ENCODE results near the gene AHCY.
A peak's percentile ranks its signal among the peaks of the same experiment; 100 is the strongest.
"Not testable (repeated sequence)": the region's sequence is repeated elsewhere in the genome, so short reads cannot be mapped to it uniquely, and the experiment has no call there.

AHCY gene

GRCh38 chr20:34322267-34323105, 19.3 kb upstream of the AHCY start:
- DNase-seq, result peak; percentile 85

- no peak for DNase-seq
Measured at GRCh38 chr20:34320861-34321260, 17.7 kb upstream of the AHCY start.

GRCh38 chr20:34318609-34319443, 15.7 kb upstream of the AHCY start:
- no peak for DNase-seq

- no peak for DNase-seq
Measured at GRCh38 chr20:34316196-34316814, 13.2 kb upstream of the AHCY start.

GRCh38 chr20:34315236-34315635, 12.1 kb upstream of the AHCY start:
- DNase-seq, result no peak

GRCh38 chr20:34312544-34313217, 9.5 kb upstream of the AHCY start:
- peak; percentile 96 for DNase-seq

- DNase-seq, result no peak
Measured at GRCh38 chr20:34312024-34312460, 8.9 kb upstream of the AHCY start.

- peak; percentile 36 for DNase-seq
Measured at GRCh38 chr20:34311118-34312023, 8.2 kb upstream of the AHCY start.

- DNase-seq, result no peak
Measured at GRCh38 chr20:34310481-34311117, 7.4 kb upstream of the AHCY start.

- no peak for DNase-seq
Measured at GRCh38 chr20:34309691-34310090, 6.5 kb upstream of the AHCY start.

- no peak for DNase-seq
Measured at GRCh38 chr20:34305333-34306230, 2.4 kb upstream of the AHCY start.

- DNase-seq, result peak; percentile 69
Measured at GRCh38 chr20:34302312-34302722, 838 bp downstream of the AHCY start.

GRCh38 chr20:34301587-34302311, 1.4 kb downstream of the AHCY start:
- peak; percentile 91 for DNase-seq

- DNase-seq, result peak; percentile 80
Measured at GRCh38 chr20:34300809-34301586, 2.2 kb downstream of the AHCY start.

- DNase-seq, result no peak
Measured at GRCh38 chr20:34300256-34300806, 2.8 kb downstream of the AHCY start.

- DNase-seq, result no peak
Measured at GRCh38 chr20:34299556-34300255, 3.4 kb downstream of the AHCY start.

GRCh38 chr20:34298294-34298784, 4.8 kb downstream of the AHCY start:
- not testable (repeated sequence) for DNase-seq
